Measurements from ENCODE around the gene TUSC2.

DNA sequence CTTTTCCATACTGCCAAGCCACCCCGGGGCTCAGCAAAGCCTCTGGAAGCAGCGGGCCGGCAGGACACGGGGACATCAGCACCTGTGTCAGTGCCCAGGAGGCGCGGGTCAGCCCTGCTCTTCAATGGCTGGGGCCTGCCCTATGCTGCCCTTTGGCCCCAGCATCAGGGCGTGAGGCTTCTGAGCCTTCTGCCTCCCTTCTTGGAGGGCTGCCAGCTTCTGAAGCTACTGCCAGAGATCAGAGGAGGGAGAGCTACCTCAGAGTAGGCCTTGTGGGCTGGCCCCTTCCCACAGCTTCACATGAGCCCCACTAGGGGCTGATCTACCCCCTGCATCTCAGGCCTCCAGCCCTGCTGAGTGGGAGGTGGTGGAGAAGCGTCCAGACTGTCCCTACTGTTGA is 44.3 kb upstream of the TUSC2 start:
- TF ChIP-seq POLR2AphosphoS5 (IDR thresholded peaks at IDR 0.05; ENCODE audit: borderline replicate concordance, low read depth, low read length) (no peak), EZH2 (IDR thresholded peaks at IDR 0.05) (no peak)
